CD4-positive, alpha-beta T cell treated with Interleukin-4 for 1 hour (primary cell): ENCODE measurements around the gene PSORS1C1.
"Not testable (repeated sequence)": the region's sequence is repeated elsewhere in the genome, so short reads cannot be mapped to it uniquely, and the experiment has no call there.

Source experiments
- DNase-seq, 2 donors: peaks; one replicate each; pipeline ENCODE4 v3.0.0-alpha.2; 2020 to 2022

Gene PSORS1C1

GRCh38 chr6:31161216-31162126 lies 46.9 kb downstream of the PSORS1C1 start:
- no peak for DNase-seq

- no peak for DNase-seq
Measured at GRCh38 chr6:31162463-31163165, 48.0 kb downstream of the PSORS1C1 start.

GRCh38 chr6:31163922-31164321 lies 49.3 kb downstream of the PSORS1C1 start:
- no peak for DNase-seq

- not testable (repeated sequence) for DNase-seq
Measured at GRCh38 chr6:31164475-31165063, 50.0 kb downstream of the PSORS1C1 start.

- DNase-seq, result not testable (repeated sequence)
Measured at GRCh38 chr6:31165064-31165832, 50.6 kb downstream of the PSORS1C1 start.

GRCh38 chr6:31165986-31166385 lies 51.4 kb downstream of the PSORS1C1 start:
- no peak for DNase-seq

- DNase-seq, result no peak
Measured at GRCh38 chr6:31168606-31169005, 54.0 kb downstream of the PSORS1C1 start.

GRCh38 chr6:31169123-31169857 lies 54.7 kb downstream of the PSORS1C1 start:
- DNase-seq, result no peak

GRCh38 chr6:31169858-31170599 lies 55.4 kb downstream of the PSORS1C1 start:
- not testable (repeated sequence) for DNase-seq

GRCh38 chr6:31170600-31170881 lies 55.9 kb downstream of the PSORS1C1 start, which contains the start of gene POU5F1:
POU5F1 (minus strand) TSS chr6:31170682; CDS start chr6:31170620, 62 bp downstream.
- DNase-seq, result no peak

GRCh38 chr6:31170987-31171671 lies 56.5 kb downstream of the PSORS1C1 start:
- DNase-seq, result no peak

GRCh38 chr6:31171931-31172905 lies 57.6 kb downstream of the PSORS1C1 start:
- DNase-seq, result no peak

- no peak for DNase-seq
Measured at GRCh38 chr6:31172973-31173384, 58.4 kb downstream of the PSORS1C1 start.

- no peak for DNase-seq
Measured at GRCh38 chr6:31173406-31173805, 58.8 kb downstream of the PSORS1C1 start.

GRCh38 chr6:31174378-31174777 lies 59.8 kb downstream of the PSORS1C1 start:
- DNase-seq, result no peak

- DNase-seq, result no peak
Measured at GRCh38 chr6:31175971-31176370, 61.4 kb downstream of the PSORS1C1 start.

- no peak for DNase-seq
Measured at GRCh38 chr6:31178143-31179041, 63.8 kb downstream of the PSORS1C1 start.

GRCh38 chr6:31179042-31179386 lies 64.4 kb downstream of the PSORS1C1 start:
- no peak for DNase-seq

- no peak for DNase-seq
Measured at GRCh38 chr6:31179896-31180295, 65.3 kb downstream of the PSORS1C1 start.
